GM12878 (cell line): ENCODE data around the gene FBXL17. TPM values are rescaled to one million over a fixed set of nuclear protein-coding genes. Genes with fewer than 3 reads are reported as not detected.

Experiments used
- EED ChIP-seq: sonication (generic); IDR thresholded peaks from 2 replicates; pipeline ENCODE4 v1.6.1; 2016; ENCODE audit warnings: antibody characterized with exemption, low read depth
- FOXM1 ChIP-seq: IDR thresholded peaks from 2 replicates; pipeline ENCODE4 v1.6.1; 2012; ENCODE audit warnings: low read depth, mild to moderate bottlenecking, inconsistent platforms, low read length, moderate library complexity
- GABPA ChIP-seq: IDR thresholded peaks from 2 replicates; pipeline ENCODE4 v1.6.1; 2014; ENCODE audit warnings: antibody characterized with exemption, low read depth, mild to moderate bottlenecking, inconsistent platforms
- HCFC1 ChIP-seq: fragments of 150-350 bp; IDR thresholded peaks from 2 replicates; pipeline ENCODE4 v1.6.1; 2014; ENCODE audit warnings: low read length
- NFXL1 ChIP-seq: fragments of 450-650 bp; IDR thresholded peaks from 2 replicates; pipeline ENCODE4 v1.6.1; 2017; ENCODE audit warnings: antibody characterized with exemption, mild to moderate bottlenecking, borderline replicate concordance
- NR2C2 ChIP-seq: IDR thresholded peaks from 2 replicates; pipeline ENCODE4 v1.6.1; 2011; ENCODE audit warnings: borderline replicate concordance, low read depth; ENCODE audit not compliant: control insufficient read depth, insufficient read length
- NRF1 ChIP-seq: conservative IDR thresholded peaks from 2 replicates; pipeline ENCODE4 v1.6.1; 2011; ENCODE audit warnings: mild to moderate bottlenecking, low read depth, low read length, improper control_type of control experiment
- POLR2A ChIP-seq: IDR thresholded peaks from 2 replicates; pipeline ENCODE4 v1.6.1; 2011; ENCODE audit warnings: low read depth, mild to moderate bottlenecking, low read length
- SMARCA5 ChIP-seq: fragments of 450-650 bp; IDR thresholded peaks from 2 replicates; pipeline ENCODE4 v1.6.1; 2017; ENCODE audit warnings: mild to moderate bottlenecking
- SMC3 ChIP-seq: IDR thresholded peaks from 2 replicates; pipeline ENCODE4 v1.6.1; 2011; ENCODE audit warnings: low read length, improper control_type of control experiment, borderline replicate concordance
- SPI1 ChIP-seq: IDR thresholded peaks from 2 replicates; pipeline ENCODE4 v1.6.1; 2011; ENCODE audit warnings: low read depth, mild to moderate bottlenecking, low read length, moderate library complexity, borderline replicate concordance; ENCODE audit not compliant: insufficient read depth
- ZNF217 ChIP-seq: fragments of 450-650 bp; IDR thresholded peaks from 2 replicates; pipeline ENCODE4 v1.6.1; 2017; ENCODE audit warnings: antibody characterized with exemption, mild to moderate bottlenecking
- ZSCAN29 ChIP-seq: fragments of 450-650 bp; IDR thresholded peaks from 2 replicates; pipeline ENCODE4 v1.6.1; 2017; ENCODE audit warnings: mild to moderate bottlenecking, moderate library complexity
- polyA plus RNA-seq, 11 experiments: library from polyadenylated mRNA; depleted of rRNA in 4 of 11; unstranded in 6 of 11; stranded (reverse) in 5 of 11; fragments of >200 nt; fragmentation: Nextera tagmentation in 4 of 11; fragmentation: Illumina TruSeq in 1 of 11; extraction: Ambion mirVana in 4 of 11; extraction: Trizol in 1 of 11; gene quantifications; 1 replicate in 1 of 11; 2 replicates in 10 of 11; pipeline versions ENCODE4 v1.2.1 to v1.2.3, GENCODE V29; 2011 to 2016; ENCODE audit warnings: inconsistent platforms in 2 of 11, missing spikeins in 2 of 11, low read depth in 1 of 11
- total RNA-seq, 4 experiments: library from RNA; depleted of rRNA in 3 of 4; stranded (reverse); fragments of >200 nt in 3 of 4; fragmentation: Illumina TruSeq in 1 of 4; extraction: Trizol in 1 of 4; gene quantifications; 2 replicates each; pipeline versions ENCODE4 v1.2.1 to v1.2.3, GENCODE V29; 2013 to 2021
- TF ChIP-seq, protein P1 (sequence below): IDR thresholded peaks from 2 replicates; pipeline ENCODE4 v1.6.1; 2012; ENCODE audit warnings: improper control_type of control experiment, low read depth, low read length; ENCODE audit not compliant: insufficient replicate concordance
- TF ChIP-seq, protein P2 (sequence below): fragments of 450-650 bp; conservative IDR thresholded peaks from 2 replicates; pipeline ENCODE4 v1.6.1; 2017; ENCODE audit warnings: mild to moderate bottlenecking, moderate library complexity
- TF ChIP-seq, protein P3 (sequence below): IDR thresholded peaks from 2 replicates; pipeline ENCODE4 v1.6.1; 2012; ENCODE audit warnings: low read depth, low read length, improper control_type of control experiment
- TF ChIP-seq, protein P4 (sequence below): fragments of 450-650 bp; IDR thresholded peaks from 2 replicates; pipeline ENCODE4 v1.6.1; 2018; ENCODE audit warnings: mild to moderate bottlenecking, low read depth, moderate library complexity; ENCODE audit not compliant: partially characterized antibody
- TF ChIP-seq, protein P5 (sequence below): fragments of 150-350 bp; IDR thresholded peaks from 2 replicates; pipeline ENCODE4 v1.6.1; 2014; ENCODE audit warnings: mild to moderate bottlenecking, low read depth, low read length

Gene FBXL17
- total and polyA plus RNA-seq, 10 of the 15 experiments (the other 5 are each of a cell fraction or from before 2014, with no cell fraction given): 0.88 to 9.0 (median 4.4) TPM

DNA sequence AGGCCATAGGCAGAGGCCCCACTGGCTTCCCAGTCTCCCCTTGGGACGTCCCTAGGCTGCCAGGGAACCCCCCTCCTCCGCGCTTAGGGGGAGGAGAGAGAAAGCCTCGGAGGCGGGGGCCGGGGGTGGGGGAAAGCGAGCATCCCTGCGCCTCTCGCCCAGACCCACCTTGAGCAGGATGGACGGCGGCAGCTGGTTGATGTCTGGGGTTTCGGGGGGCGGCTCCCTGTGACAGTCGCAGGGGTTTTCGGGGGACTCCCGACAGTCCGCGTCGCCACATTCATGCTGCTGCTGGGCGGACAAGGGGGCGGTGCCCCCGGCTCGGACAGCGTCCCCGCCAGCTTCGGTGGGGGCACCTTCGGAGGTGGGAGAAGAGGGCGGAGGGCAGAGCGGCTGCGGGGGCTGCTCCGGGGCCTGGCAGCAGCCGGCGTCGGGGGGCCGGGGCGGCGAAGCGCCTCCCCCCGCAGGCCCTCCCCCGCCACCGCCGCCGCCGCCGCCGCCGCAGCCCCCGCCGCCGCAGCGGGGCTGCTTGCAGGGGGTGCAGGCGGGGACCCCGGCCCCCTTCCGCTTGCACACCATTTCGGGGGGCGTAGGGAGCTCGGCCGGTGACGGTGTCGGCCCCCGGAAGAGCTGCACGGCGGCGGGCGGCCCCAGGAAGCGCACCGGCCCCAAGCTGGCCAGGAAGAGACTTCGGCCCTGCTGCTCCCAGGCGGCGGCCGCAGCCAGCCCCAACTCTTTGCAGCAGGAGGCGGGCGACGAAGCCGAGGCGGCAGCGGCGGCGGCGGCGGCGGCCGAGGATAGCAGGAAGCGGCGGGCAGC lies 1.2 kb downstream of the FBXL17 start (continued):
- TF ChIP-seq, protein P1, sequence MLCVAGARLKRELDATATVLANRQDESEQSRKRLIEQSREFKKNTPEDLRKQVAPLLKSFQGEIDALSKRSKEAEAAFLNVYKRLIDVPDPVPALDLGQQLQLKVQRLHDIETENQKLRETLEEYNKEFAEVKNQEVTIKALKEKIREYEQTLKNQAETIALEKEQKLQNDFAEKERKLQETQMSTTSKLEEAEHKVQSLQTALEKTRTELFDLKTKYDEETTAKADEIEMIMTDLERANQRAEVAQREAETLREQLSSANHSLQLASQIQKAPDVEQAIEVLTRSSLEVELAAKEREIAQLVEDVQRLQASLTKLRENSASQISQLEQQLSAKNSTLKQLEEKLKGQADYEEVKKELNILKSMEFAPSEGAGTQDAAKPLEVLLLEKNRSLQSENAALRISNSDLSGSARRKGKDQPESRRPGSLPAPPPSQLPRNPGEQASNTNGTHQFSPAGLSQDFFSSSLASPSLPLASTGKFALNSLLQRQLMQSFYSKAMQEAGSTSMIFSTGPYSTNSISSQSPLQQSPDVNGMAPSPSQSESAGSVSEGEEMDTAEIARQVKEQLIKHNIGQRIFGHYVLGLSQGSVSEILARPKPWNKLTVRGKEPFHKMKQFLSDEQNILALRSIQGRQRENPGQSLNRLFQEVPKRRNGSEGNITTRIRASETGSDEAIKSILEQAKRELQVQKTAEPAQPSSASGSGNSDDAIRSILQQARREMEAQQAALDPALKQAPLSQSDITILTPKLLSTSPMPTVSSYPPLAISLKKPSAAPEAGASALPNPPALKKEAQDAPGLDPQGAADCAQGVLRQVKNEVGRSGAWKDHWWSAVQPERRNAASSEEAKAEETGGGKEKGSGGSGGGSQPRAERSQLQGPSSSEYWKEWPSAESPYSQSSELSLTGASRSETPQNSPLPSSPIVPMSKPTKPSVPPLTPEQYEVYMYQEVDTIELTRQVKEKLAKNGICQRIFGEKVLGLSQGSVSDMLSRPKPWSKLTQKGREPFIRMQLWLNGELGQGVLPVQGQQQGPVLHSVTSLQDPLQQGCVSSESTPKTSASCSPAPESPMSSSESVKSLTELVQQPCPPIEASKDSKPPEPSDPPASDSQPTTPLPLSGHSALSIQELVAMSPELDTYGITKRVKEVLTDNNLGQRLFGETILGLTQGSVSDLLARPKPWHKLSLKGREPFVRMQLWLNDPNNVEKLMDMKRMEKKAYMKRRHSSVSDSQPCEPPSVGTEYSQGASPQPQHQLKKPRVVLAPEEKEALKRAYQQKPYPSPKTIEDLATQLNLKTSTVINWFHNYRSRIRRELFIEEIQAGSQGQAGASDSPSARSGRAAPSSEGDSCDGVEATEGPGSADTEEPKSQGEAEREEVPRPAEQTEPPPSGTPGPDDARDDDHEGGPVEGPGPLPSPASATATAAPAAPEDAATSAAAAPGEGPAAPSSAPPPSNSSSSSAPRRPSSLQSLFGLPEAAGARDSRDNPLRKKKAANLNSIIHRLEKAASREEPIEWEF: no peak
- TF ChIP-seq ZNF217 (no peak), GABPA (no peak), POLR2A (peak; percentile 69), EED (peak; percentile 74; the same call in 1 of the 2 replicates), SMC3 (no peak), SPI1 (no peak), FOXM1 (no peak), SMARCA5 (no peak), ZSCAN29 (no peak), HCFC1 (no peak), NRF1 (no peak), NR2C2 (no peak), NFXL1 (no peak)
- TF ChIP-seq, protein P2, sequence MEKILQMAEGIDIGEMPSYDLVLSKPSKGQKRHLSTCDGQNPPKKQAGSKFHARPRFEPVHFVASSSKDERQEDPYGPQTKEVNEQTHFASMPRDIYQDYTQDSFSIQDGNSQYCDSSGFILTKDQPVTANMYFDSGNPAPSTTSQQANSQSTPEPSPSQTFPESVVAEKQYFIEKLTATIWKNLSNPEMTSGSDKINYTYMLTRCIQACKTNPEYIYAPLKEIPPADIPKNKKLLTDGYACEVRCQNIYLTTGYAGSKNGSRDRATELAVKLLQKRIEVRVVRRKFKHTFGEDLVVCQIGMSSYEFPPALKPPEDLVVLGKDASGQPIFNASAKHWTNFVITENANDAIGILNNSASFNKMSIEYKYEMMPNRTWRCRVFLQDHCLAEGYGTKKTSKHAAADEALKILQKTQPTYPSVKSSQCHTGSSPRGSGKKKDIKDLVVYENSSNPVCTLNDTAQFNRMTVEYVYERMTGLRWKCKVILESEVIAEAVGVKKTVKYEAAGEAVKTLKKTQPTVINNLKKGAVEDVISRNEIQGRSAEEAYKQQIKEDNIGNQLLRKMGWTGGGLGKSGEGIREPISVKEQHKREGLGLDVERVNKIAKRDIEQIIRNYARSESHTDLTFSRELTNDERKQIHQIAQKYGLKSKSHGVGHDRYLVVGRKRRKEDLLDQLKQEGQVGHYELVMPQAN: no peak
- TF ChIP-seq, protein P3, sequence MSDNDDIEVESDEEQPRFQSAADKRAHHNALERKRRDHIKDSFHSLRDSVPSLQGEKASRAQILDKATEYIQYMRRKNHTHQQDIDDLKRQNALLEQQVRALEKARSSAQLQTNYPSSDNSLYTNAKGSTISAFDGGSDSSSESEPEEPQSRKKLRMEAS: no peak
- TF ChIP-seq, protein P4, sequence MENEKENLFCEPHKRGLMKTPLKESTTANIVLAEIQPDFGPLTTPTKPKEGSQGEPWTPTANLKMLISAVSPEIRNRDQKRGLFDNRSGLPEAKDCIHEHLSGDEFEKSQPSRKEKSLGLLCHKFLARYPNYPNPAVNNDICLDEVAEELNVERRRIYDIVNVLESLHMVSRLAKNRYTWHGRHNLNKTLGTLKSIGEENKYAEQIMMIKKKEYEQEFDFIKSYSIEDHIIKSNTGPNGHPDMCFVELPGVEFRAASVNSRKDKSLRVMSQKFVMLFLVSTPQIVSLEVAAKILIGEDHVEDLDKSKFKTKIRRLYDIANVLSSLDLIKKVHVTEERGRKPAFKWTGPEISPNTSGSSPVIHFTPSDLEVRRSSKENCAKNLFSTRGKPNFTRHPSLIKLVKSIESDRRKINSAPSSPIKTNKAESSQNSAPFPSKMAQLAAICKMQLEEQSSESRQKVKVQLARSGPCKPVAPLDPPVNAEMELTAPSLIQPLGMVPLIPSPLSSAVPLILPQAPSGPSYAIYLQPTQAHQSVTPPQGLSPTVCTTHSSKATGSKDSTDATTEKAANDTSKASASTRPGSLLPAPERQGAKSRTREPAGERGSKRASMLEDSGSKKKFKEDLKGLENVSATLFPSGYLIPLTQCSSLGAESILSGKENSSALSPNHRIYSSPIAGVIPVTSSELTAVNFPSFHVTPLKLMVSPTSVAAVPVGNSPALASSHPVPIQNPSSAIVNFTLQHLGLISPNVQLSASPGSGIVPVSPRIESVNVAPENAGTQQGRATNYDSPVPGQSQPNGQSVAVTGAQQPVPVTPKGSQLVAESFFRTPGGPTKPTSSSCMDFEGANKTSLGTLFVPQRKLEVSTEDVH: no peak
- TF ChIP-seq, protein P5, sequence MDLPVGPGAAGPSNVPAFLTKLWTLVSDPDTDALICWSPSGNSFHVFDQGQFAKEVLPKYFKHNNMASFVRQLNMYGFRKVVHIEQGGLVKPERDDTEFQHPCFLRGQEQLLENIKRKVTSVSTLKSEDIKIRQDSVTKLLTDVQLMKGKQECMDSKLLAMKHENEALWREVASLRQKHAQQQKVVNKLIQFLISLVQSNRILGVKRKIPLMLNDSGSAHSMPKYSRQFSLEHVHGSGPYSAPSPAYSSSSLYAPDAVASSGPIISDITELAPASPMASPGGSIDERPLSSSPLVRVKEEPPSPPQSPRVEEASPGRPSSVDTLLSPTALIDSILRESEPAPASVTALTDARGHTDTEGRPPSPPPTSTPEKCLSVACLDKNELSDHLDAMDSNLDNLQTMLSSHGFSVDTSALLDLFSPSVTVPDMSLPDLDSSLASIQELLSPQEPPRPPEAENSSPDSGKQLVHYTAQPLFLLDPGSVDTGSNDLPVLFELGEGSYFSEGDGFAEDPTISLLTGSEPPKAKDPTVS: no peak
